PC-3 (cell line): Measurements from ENCODE around the gene MUC6.

ENCODE experiments used
- CTCF ChIP-seq: fragments of 300-600 bp; sonication (generic); conservative IDR thresholded peaks from 2 replicates; pipeline ENCODE4 v1.5.1; 2017; ENCODE audit warnings: antibody characterized with exemption, low read depth, mild to moderate bottlenecking, low read length
- EZH2 ChIP-seq: fragments of 300-600 bp; sonication (generic); IDR thresholded peaks from one replicate; pipeline ENCODE4 v1.6.1; 2017; ENCODE audit warnings: antibody characterized with exemption, mild to moderate bottlenecking, low read length; ENCODE audit not compliant: unreplicated experiment
- EZH2phosphoT487 ChIP-seq: fragments of 300-600 bp; sonication (generic); IDR thresholded peaks from 2 replicates; pipeline ENCODE4 v1.6.1; 2018; ENCODE audit warnings: mild to moderate bottlenecking, antibody characterized with exemption, low read length, borderline replicate concordance

GRCh38 chr11:1052133-1053011 is 15.9 kb upstream of the MUC6 start:
- TF ChIP-seq CTCF = no peak
- TF ChIP-seq EZH2 = no peak
- no peak for TF ChIP-seq EZH2phosphoT487
